ENCODE results near the gene PGA4. TPM values are rescaled to one million over a fixed set of nuclear protein-coding genes. Genes with fewer than 3 reads are reported as not detected.
"Not testable (repeated sequence)": the region's sequence is repeated elsewhere in the genome, so short reads cannot be mapped to it uniquely, and the experiment has no call there.

The PGA4 gene
- polyA plus RNA-seq, 12 donors, result 0.22 to 2.6 (median 1.2) TPM; not detected in 2

- DNase-seq, result not testable (repeated sequence)
Measured at GRCh38 chr11:61203873-61204272, 18.3 kb upstream of the PGA4 start.

DNA sequence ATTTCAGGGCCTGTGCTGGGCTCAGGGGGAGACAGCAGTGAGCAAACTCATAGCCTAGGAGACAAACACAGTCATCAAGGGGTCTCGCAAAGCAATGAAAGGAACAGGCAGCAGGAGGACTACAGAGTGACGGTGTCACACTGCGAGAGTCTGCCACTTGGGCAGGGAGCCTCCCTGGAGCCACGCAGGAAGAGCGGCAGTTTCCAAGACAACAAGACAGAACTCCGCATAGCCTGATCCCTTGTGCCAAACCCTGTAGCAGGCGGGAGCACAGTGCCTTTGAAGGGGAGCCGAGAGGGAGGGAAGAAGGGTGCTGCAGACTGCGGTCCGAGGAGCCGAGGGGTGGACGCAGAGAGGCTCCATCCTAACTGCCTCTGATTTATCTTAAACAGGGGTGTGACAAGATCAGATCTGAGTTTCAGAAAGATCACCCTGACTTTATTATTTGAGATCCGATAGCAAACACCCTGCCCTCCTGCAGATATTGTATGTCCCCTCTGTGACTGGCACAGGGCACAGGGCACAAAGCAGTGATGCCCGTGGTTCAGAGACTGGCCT, 17.6 kb upstream of the PGA4 start:
- not testable (repeated sequence) for DNase-seq

GRCh38 chr11:61207636-61208310, 14.4 kb upstream of the PGA4 start:
- not testable (repeated sequence) for DNase-seq

DNA sequence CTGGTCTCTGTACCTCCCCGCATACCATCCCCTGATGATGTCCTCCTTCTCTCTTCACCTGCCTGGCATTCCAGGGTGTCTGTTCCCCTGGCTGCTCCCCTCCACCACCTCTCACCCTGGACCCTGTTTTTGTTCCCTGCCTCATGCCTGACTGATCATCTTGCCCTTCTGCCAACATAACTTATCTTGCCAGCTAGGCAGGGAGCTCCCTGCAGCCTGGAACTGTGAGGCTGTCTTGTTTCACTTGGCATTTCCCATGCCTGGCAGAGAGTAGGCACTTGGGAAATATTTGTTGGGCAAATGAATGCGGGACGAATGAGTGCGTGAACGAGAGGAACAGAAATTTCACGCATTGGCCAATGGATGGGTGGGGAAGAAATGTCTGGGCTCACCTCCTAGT, 11.5 kb upstream of the PGA4 start:
- DNase-seq, result not testable (repeated sequence)

DNA sequence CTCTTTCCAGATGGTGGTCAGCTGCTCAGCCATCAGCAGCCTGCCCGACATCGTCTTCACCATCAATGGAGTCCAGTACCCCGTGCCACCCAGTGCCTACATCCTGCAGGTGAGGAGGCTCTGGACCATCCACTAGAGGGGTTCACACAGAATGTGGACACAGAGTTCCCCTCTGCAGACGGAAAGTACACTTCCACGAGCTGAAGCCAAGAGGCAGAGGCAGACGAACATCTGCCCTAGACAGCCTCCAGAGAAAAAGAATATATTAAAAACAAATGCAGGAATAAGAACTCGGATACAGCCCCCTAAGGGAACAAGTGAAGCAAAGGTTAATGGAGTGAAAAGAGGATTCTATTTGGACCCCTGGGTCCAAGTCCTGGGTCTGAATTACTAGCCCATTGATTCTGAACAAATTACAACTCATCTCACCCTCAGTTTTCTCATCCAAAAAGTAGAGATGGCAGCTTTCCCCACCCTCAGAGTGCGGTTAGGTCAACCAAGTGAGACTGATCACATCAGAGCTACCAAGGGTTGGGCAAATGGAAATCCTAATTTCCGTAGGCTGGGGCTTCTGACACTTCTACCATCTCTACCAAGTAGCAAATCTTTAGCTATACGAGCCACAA, 10.7 kb upstream of the PGA4 start:
- not testable (repeated sequence) for DNase-seq

DNA sequence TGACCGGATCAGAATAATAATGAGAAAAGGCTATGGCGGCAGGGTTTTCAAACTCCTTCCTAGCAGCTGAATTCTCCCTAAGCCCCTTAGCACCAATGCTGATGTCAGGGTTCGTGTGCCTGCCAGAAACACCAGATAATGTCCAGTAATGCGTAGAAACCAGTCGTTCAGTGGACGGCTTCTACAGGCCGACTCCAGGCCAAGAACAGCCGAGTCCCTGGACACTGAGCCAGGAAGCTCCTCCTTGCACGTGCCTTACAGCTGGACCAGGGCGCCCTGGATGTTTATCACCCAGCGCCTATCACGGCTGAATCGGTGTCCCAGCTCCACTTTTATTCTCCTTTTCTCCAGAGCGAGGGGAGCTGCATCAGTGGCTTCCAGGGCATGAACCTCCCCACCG, 9.9 kb upstream of the PGA4 start:
- not testable (repeated sequence) for DNase-seq

GRCh38 chr11:61213711-61214324, 8.3 kb upstream of the PGA4 start:
- not testable (repeated sequence) for DNase-seq

- DNase-seq, result not testable (repeated sequence)
Measured at GRCh38 chr11:61218306-61218705, 3.8 kb upstream of the PGA4 start.

GRCh38 chr11:61219016-61219415, 3.1 kb upstream of the PGA4 start:
- not testable (repeated sequence) for DNase-seq

DNA sequence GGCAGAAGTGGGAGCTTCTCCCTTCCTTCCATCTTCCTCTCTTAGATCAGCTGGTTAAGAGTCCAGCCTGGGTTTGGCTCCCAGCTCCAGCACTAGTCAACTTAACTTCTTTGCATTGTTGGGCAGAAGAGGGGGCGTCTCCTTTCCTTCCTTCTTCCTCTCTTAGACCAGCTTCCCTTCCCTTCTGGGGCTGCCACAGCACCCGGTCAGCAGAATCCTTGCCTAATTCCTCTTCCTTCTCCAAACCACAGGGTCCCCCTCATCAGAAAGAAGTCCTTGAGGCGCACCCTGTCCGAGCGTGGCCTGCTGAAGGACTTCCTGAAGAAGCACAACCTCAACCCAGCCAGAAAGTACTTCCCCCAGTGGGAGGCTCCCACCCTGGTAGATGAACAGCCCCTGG, 545 bp downstream of the PGA4 start:
- not testable (repeated sequence) for DNase-seq

DNA sequence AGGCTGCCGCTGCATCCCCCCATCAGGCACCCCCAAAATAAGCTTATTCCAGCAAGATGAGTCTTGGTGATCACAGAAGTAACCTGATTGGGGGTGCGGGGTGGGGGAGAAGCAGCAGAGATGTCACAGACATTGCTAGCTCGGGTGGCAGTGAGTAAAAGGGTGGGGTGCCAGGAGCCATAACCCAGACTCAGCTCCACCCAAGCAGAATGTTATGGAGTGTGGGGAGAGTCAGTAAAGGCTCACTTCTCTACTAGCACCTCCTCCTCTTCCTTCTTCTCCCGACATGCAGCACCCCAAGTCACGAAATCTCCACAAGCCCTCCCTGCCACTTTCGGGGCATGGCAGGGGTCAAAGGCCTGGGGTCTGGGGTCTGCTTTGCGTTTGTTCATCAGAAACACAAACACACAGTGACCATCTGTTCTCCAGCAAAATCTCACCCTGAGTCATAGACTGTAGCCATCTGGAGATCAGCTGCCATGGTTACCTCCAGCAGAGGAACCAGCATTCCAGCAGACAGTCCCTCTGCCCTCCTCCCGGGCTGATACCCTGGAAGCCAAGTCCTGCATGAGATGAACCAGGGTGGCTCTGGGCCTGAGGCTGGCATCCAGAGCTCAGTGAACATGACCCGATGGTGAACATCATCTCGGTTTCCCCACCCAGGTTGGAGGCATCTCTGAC, 4.5 kb downstream of the PGA4 start:
- not testable (repeated sequence) for DNase-seq

GRCh38 chr11:61229458-61229857, 7.3 kb downstream of the PGA4 start:
- DNase-seq, result not testable (repeated sequence)

DNA sequence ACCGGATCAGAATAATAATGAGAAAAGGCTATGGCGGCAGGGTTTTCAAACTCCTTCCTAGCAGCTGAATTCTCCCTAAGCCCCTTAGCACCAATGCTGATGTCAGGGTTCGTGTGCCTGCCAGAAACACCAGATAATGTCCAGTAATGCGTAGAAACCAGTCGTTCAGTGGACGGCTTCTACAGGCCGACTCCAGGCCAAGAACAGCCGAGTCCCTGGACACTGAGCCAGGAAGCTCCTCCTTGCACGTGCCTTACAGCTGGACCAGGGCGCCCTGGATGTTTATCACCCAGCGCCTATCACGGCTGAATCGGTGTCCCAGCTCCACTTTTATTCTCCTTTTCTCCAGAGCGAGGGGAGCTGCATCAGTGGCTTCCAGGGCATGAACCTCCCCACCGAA, 8.9 kb downstream of the PGA4 start:
- DNase-seq, result not testable (repeated sequence)

DNA sequence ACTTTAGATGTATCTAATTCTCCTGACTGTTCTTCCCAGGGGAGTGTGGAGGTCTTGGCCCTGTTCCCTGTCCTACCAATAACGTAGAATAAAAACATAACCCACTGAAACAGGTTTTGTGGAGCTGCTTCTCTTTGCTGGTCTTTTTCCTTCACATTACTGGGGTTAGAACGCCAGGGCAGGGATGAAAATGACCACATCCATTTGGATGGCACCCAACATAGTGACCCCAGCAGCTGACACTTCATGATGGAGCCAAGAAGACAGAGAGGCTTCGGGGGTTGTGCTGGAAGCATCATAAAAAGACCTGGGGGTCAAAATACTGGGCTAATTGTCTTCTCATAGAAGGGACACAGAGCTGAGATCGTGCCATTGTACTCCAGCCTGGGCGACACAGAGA, 9.4 kb downstream of the PGA4 start:
- not testable (repeated sequence) for DNase-seq

GRCh38 chr11:61232548-61233145, 10.5 kb downstream of the PGA4 start:
- DNase-seq, result not testable (repeated sequence)

GRCh38 chr11:61237130-61237529, 15.0 kb downstream of the PGA4 start:
- not testable (repeated sequence) for DNase-seq

DNA sequence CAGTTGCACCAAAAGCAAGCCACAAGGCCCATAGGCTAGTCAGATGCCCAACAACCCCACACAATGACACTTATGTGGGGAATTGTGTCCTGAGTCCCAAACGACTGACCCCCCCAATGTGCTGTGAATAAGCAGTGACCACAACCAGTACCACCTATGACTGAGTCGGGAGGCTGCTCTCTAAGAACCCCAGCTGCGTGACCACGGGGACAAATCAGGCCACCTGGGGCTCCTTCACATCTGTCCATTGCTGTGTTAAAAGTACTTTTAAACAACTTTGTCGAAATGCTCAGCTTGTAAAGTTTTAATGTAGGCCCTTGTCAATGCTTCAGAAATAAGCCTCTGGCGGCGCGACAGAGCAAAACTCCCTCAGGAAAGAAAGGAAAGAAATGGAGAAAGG, 18.1 kb downstream of the PGA4 start:
- not testable (repeated sequence) for DNase-seq

- not testable (repeated sequence) for DNase-seq
Measured at GRCh38 chr11:61240875-61241274, 18.7 kb downstream of the PGA4 start, which contains the start of gene PGA5. TSS of gene PGA5 (plus strand) at chr11:61241175. CDS start at chr11:61241227, 52 bp downstream.

GRCh38 chr11:61241526-61241925, 19.4 kb downstream of the PGA4 start:
- DNase-seq, result not testable (repeated sequence)

DNA sequence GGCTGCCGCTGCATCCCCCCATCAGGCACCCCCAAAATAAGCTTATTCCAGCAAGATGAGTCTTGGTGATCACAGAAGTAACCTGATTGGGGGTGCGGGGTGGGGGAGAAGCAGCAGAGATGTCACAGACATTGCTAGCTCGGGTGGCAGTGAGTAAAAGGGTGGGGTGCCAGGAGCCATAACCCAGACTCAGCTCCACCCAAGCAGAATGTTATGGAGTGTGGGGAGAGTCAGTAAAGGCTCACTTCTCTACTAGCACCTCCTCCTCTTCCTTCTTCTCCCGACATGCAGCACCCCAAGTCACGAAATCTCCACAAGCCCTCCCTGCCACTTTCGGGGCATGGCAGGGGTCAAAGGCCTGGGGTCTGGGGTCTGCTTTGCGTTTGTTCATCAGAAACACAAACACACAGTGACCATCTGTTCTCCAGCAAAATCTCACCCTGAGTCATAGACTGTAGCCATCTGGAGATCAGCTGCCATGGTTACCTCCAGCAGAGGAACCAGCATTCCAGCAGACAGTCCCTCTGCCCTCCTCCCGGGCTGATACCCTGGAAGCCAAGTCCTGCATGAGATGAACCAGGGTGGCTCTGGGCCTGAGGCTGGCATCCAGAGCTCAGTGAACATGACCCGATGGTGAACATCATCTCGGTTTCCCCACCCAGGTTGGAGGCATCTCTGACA, 23.3 kb downstream of the PGA4 start:
- DNase-seq, result not testable (repeated sequence)

GRCh38 chr11:61248071-61248470, 25.9 kb downstream of the PGA4 start:
- DNase-seq, result not testable (repeated sequence)
